Measurements from ENCODE around the gene TRO. TPM values are rescaled to one million over a fixed set of nuclear protein-coding genes. Genes with fewer than 3 reads are reported as not detected.
A peak's percentile ranks its signal among the peaks of the same experiment; 100 is the strongest.

TRO gene
- total RNA-seq: 1 to 10 TPM in 2 of 4 donors, under 1 TPM in 2; 0.08 to 2.8 (median 1.0) TPM

GRCh38 chrX:54920610-54921426, at the start of gene TRO:
TRO (plus strand) TSS chrX:54920824; CDS start chrX:54922247, 1,423 bp downstream.
- H3K4me3 ChIP-seq (ENCODE audit: low read depth, poor library complexity, severe bottlenecking): peak within 1 kb of the TSS; percentile 28
- WGBS, 2 donors: 1 to 35% methylated on average over 29 of the region's 29 CpGs
- DNase-seq (ENCODE audit: low spot score in 2 of 2): no peak
- TF ChIP-seq CTCF (IDR thresholded peaks at IDR 0.05) (no peak), POLR2A (IDR thresholded peaks at IDR 0.05) (no peak)
- intact Hi-C loops (cut with DNase I; ENCODE audit: low total_unique reads): no loop called here

GRCh38 chrX:54885740-54886139, 34.9 kb upstream of the TRO start:
- intact Hi-C loops (cut with DNase I; ENCODE audit: low total_unique reads): no loop called here
- no peak for DNase-seq (ENCODE audit: low spot score in 2 of 2)
- no peak for TF ChIP-seq CTCF (IDR thresholded peaks at IDR 0.05)
- no peak for TF ChIP-seq POLR2A (IDR thresholded peaks at IDR 0.05)
- WGBS, 2 donors: 68% methylated on average over 3 of the region's 3 CpGs
- no peak overlapping the region for H3K4me3 ChIP-seq (ENCODE audit: low read depth, poor library complexity, severe bottlenecking)

GRCh38 chrX:54891573-54891972, 29.1 kb upstream of the TRO start:
- H3K4me3 ChIP-seq (ENCODE audit: low read depth, poor library complexity, severe bottlenecking): no peak overlapping the region
- no peak for DNase-seq (ENCODE audit: low spot score in 2 of 2)
- intact Hi-C loops (cut with DNase I; ENCODE audit: low total_unique reads): no loop called here
- no peak for TF ChIP-seq POLR2A (IDR thresholded peaks at IDR 0.05)
- TF ChIP-seq CTCF (IDR thresholded peaks at IDR 0.05): no peak
- 13 to 28% methylated on average over 3 of the region's 3 CpGs for WGBS, 2 donors

GRCh38 chrX:54894159-54894558, 26.5 kb upstream of the TRO start:
- 33% methylated on average over 1 of the region's 1 CpG; no CpG with 5 or more reads in 1 of the 2 donors for WGBS, 2 donors
- TF ChIP-seq CTCF (IDR thresholded peaks at IDR 0.05): no peak
- no peak for TF ChIP-seq POLR2A (IDR thresholded peaks at IDR 0.05)
- DNase-seq (ENCODE audit: low spot score in 2 of 2): no peak
- H3K4me3 ChIP-seq (ENCODE audit: low read depth, poor library complexity, severe bottlenecking): no peak overlapping the region
- intact Hi-C loops (cut with DNase I; ENCODE audit: low total_unique reads): no loop called here

GRCh38 chrX:54909941-54910340, 10.7 kb upstream of the TRO start:
- DNase-seq (ENCODE audit: low spot score in 2 of 2): no peak
- TF ChIP-seq CTCF (IDR thresholded peaks at IDR 0.05): no peak
- TF ChIP-seq POLR2A (IDR thresholded peaks at IDR 0.05): no peak
- H3K4me3 ChIP-seq (ENCODE audit: low read depth, poor library complexity, severe bottlenecking): no peak overlapping the region
- intact Hi-C loops (cut with DNase I; ENCODE audit: low total_unique reads): no loop called here
